HG03159 (cell line): ENCODE data around the gene CXXC5.

Source experiments
- ATAC-seq: cut with Tn5 transposase; IDR thresholded peaks from one replicate; pipeline ENCODE4 v1.9.1; 2021; ENCODE audit warnings: mild to moderate bottlenecking, moderate library complexity; ENCODE audit not compliant: unreplicated experiment

CXXC5 gene

DNA sequence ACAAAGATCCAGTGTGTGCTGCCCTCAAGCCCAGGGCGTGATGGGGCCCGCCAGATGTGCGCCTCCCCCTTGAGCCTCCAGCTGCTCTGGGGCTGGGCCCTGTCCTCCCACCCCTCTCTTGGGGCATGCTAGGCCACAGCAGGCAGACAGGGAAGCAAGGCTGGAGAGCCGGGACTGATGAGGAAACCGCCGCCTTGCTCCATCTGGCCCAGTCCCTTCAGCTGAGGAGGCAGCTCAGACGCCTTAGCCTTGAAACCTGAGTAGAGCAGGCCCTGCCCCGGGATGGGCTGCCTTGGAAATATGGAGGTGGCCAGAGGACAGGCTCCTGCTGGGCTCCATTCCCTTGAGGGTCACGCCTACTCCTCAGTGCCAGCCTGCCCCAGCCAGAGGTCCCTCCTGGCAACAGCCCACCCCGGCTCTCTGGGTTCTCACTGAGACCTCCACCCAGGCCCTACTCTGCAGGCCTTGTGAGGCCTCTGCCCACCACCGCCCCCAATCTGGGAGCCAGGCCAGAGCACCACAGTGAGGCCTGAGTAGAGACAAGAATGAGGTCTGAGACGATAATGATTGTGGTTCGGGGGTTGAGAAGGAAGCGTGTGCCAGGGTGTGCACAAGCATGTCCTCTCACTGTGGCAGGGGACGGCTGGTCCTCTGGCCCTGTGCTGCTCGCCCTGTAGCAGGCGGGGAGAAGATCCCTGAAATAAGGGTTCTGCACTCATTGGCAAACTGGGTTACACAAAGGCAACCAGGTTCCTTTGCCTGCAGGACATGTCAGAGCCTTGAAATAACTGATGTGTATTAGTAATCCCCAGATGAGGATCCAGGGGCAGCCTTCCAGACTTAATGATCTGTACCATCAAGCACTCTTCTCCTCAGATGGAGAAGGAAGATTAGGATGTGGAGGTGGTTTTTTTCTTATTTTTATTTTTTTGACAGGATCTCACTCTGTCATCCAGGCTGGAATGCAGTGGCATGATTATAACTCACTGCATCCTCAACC, 30.9 kb downstream of the CXXC5 start:
- ATAC-seq = no peak

DNA sequence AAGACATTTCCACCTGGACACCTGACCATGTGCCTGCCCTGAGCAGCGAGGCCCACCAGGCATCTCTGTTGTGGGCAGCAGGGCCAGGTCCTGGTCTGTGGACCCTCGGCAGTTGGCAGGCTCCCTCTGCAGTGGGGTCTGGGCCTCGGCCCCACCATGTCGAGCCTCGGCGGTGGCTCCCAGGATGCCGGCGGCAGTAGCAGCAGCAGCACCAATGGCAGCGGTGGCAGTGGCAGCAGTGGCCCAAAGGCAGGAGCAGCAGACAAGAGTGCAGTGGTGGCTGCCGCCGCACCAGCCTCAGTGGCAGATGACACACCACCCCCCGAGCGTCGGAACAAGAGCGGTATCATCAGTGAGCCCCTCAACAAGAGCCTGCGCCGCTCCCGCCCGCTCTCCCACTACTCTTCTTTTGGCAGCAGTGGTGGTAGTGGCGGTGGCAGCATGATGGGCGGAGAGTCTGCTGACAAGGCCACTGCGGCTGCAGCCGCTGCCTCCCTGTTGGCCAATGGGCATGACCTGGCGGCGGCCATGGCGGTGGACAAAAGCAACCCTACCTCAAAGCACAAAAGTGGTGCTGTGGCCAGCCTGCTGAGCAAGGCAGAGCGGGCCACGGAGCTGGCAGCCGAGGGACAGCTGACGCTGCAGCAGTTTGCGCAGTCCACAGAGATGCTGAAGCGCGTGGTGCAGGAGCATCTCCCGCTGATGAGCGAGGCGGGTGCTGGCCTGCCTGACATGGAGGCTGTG, 32.4 kb downstream of the CXXC5 start:
- ATAC-seq = no peak

DNA sequence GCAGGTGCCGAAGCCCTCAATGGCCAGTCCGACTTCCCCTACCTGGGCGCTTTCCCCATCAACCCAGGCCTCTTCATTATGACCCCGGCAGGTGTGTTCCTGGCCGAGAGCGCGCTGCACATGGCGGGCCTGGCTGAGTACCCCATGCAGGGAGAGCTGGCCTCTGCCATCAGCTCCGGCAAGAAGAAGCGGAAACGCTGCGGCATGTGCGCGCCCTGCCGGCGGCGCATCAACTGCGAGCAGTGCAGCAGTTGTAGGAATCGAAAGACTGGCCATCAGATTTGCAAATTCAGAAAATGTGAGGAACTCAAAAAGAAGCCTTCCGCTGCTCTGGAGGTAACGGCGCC, 32.9 kb downstream of the CXXC5 start:
- no peak for ATAC-seq

DNA sequence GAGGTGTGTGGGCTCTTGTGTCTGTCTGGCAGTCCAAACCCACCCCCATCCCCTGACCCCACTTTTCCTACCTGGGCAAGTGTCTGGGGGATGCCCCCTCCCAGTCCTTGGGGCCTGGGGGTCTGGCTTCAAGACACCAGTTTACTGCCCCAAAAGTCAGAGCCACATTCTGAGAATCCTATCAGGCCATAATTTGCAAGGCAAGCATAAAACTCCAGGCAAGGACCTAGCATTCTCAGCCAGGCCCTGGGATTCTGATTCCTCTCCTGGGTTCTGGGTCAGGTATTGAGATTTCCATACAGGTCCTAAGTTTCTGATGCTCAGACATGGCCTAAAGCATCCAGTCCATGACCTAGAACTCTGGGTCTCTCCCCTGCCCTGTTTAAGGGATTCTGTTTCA, 33.3 kb downstream of the CXXC5 start:
- ATAC-seq = no peak

DNA sequence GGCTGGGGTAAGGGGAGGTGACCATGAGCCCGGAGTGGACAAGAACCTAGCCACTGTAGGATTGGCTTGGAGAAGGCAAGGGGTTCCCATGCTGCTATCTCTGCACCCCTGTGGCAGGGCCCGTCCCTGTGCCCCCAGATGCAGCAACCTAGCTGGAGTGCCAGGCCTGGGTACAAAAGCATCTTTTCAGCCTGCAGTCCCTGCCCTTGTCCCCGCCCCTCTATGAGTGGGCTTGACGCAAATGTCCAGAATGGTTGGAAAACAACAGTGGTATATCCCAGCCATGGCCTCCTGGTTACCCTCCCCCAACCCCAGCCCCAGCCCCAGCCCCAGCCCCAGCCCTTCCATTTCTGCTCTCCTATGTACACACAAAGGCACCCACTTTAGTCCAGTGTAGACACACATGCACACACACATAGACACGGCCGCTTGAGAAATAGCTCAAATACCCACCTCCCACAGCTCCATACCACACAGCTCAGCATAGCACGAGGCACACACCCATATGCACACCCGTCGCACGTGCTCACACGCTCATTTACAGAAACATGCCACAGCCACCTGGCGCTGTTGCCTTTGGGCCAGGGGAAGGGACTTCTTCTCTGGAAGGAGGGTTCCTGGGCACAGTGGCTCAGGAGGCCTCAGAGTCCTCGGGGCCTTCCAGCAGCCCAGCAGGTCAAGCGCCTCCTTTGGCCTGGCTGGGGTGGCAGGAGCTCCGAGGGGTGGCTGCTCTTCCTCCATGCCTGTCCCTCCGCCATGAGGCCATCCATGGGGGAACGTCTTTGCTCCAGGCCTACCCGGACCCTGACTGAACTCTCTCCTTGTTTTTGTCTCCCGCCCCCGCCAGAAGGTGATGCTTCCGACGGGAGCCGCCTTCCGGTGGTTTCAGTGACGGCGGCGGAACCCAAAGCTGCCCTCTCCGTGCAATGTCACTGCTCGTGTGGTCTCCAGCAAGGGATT, 34.1 kb downstream of the CXXC5 start:
- ATAC-seq = no peak

DNA sequence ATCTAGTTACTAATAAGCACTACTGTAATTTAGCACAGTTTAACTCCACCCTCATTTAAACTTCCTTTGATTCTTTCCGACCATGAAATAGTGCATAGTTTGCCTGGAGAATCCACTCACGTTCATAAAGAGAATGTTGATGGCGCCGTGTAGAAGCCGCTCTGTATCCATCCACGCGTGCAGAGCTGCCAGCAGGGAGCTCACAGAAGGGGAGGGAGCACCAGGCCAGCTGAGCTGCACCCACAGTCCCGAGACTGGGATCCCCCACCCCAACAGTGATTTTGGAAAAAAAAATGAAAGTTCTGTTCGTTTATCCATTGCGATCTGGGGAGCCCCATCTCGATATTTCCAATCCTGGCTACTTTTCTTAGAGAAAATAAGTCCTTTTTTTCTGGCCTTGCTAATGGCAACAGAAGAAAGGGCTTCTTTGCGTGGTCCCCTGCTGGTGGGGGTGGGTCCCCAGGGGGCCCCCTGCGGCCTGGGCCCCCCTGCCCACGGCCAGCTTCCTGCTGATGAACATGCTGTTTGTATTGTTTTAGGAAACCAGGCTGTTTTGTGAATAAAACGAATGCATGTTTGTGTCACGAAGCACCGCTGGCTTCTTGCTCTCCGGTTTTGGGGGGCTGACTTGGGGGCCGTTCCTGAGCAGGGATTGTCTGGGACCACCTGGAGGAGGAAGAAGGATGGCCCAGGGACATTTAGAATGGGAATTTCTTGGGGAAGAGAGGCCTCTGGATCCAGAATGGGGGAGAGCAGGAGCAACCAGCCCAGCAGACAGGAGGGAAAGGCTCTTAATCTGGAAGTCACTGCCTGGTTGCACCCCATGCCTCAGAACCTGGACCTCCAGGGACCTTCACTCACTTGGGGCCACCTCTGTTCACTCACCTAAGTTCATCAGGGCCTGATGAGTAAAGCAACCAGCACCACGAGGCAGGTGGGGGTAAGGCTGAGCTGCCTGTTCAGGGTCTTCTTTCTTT, 35.4 kb downstream of the CXXC5 start:
- ATAC-seq = no peak

DNA sequence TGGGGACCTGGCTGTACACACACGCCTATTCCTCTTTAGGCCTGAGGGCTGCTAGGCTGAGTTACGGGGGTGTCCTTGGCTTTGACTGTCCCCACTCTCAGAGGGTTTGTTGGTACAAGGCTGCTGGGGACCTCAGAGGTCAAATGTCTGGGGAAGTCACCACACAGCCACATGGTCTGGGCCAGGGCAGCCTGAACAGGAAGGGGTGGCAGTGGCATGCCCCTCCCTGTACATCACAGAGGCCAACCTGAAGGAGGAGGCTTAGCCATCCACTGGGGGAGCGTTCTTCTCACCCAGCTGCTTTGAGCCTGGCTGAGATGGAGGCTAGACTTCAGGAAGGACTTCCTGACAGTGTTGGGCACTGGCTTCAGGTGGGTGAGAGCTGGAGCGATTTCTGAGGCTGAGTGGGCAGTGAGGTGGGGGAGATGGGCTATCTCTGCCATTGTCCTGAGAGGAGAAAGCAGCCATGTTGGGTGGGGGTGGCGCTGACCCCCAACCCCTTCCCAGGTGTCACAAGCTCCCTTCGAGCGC, 36.3 kb downstream of the CXXC5 start:
- no peak for ATAC-seq

DNA sequence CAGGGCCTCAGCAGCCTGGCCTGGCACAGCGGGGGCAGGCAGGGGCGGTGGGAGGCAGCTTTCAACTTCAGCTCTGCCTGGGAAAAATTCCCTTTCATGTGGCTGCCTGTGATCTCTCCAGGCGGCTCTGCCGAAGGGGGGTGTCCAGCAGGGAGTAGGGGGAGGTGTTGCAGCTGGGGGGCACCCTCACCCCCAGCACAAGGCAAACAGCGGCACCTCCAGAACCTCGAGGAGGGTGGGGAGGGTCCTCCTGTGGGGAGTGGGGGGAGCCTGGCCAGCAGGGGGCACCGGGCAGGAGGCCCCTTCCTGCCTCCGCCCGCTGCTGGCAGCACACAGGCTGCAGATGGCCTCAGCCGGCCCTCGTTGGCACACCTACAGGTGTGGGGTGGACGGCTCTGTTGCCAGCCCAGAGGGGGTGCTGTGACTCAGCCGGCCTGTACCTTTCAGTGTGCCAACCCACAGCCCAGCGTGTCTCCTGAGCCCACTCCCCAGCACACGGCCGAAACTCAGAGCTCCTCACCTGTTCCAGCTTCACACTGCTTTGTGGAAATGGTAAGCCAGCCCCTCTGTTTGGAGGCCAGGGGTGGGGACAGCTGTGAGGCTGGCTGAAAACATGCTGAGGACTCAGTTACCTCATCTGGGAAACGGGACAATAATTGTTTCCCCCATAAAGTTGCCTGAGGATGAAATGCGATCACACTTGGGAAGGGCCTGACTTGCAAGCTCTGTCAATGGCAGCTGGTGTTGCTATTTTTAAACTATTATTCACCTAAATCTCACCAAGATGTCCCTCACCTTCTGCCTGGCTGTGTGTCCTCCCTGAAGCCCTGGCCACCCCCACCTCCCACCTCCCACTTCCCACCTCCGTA, 37.0 kb downstream of the CXXC5 start:
- no peak for ATAC-seq

DNA sequence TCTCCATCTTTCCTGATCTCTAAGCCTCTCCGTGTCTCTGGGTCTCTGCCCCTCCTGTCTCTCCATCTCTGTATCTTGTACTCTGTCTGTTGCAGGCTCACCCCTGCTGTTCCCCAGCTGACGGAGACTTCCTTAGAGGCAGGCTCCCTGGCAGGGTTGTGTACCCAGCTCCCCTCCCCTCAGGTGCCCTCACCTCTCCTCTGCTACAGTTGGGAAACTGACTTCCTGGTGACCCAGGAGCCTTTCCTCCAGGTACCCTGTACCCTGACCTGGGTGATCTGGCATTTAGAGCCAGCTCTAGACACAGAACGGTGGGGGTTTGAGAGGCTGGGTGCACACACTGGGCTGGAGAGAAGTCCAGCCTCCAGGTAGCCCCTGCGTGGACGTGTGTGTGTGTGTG, 37.7 kb downstream of the CXXC5 start:
- no peak for ATAC-seq

DNA sequence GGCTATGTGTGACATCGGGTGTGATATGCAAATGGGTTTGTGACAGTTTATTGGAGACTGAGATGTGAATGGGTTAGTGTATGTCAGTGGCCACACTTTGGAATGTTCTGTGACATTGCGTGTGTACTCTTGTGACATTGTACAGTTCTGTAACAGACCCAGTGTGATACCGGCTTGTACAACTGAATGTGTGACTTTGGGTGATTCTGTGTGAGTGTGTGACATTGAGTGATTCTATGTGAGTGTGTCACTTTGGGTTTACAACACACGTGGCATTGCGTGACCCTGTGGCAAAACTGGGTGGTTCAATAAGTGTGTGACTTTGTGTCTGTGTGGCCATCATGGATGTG, 38.2 kb downstream of the CXXC5 start:
- no peak for ATAC-seq

DNA sequence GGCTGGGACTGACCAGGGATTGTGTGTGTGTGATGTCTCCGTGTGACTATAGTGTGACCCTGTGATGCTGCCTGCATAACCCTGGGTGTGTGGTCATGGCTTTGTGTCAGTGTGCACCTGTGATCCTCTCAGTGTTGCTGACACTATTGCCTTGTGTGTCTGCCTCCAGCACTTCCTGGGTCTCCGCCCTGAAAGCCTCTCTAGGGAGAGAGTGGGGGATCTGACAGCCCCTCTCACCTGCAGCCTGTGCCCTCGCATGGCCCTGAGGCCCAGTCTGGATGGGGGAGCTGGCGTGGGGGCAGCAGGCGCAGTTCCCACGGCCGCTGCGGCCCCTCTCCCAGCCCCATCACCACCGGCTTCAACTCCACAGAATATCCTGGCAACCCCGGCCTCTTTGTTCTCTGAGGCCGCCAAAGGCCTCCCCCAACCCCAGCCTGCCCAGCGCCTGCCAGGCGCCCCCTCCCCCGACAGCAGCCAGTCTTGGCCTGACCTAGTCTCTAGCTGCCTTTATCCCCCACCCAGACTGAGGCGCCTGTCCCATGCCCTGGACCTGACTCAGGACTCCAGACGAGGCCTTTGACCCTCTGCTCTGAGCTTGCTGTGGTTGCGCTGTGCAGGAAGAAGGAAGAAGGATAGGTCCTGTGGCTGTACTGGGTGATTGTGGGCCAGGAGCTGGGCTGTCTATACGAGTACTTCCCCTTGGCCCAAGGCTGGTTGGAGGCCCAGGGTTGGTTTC, 38.7 kb downstream of the CXXC5 start:
- no peak for ATAC-seq

DNA sequence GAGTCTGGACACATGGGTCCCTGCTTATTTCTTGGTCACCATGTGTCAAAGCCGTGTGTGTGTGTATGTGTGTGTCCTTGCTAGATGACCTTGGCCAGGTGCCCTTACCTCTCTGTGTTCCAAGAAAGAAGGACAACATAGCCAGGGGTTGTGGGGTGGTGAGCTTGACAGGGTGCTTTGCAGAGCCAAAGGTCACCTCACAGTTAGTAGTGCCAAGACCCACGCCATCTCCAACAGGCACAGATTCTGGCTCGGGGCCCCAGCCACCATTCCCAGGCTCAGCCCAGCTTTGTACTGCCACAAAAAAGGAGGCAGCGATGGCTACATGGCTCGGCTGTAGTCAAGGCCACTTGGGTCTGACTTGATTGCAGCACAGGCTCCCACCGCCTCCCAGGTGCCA, 39.5 kb downstream of the CXXC5 start:
- no peak for ATAC-seq

DNA sequence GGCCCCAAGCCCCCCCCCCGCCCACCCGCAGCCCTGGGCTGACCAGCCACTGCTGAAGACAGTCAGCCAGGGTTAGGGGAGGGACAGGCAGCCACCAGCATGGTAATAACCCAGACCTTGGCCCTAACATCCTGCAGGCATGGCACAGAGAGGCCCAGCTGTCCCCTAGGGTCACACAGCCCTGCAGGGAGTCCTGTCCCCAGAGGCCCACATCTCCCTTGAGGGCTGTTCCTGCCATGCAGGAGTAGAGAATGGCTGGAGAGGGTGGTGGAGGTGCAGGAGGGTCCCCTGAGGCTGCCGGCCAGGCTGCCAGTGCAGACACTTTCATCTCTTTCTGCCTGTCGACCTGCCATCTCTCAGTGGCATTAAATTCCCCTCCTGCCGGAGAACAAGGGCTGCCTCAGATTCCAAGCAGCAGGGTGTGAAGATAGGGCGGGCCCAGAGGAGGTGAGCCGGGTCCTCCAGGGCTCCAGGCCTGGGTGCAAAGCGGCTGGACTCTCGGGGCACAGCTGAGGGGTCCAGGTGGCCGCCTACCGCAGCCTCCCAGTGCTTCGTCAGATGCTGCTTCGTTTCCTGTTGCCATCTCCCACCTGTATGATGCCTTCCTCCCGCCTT, 40.0 kb downstream of the CXXC5 start:
- ATAC-seq = no peak

DNA sequence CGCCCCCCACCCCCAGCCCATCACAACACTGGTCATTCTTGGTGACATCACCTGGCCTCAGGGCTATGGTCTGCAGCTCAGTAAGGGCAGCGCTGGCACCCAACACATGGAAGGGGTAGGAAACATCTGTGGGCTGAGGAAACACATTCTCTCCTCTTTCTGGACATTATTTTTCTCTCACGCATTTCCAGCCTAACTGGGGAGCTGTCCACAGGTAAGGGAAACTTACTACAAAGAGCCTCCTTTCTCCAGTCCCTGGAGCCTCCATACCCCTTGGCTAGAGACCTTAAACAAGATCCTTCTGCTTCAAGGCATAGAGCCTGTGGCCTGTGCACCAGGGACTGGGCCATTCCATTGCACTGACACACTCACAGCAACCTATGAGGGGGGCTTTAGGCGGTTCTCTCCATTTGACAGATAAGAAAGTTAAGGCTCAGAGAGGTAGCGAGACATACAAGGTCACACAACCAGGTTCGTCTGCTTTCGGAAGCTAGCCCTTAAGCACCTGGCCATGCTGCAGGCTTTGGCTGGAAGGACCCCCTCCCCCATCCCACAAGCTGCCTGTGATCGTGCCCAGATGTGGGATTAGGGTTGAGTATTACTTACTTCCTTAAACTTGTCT, 40.7 kb downstream of the CXXC5 start:
- no peak for ATAC-seq

DNA sequence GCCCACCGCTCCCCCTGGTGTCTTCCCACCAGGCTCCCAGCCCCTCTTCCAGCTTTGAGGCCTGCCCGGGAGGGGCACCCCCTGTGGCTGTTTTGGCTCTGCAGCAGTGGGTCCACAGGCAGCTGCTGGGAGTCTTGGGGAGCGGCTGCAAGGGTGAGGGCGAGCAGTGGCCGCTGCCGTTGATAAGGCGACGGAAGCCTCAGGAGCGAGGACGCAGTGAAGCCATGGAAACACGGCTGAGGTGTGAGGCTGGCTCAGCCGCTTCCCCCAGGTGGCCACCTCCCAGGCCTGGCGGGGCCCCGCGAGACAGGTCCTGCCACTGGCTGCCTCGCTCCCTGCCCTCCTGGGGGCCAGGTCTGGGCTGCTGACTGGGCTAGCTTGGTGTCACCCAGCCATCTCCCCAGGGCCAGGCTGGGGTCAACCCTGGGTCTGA, 41.5 kb downstream of the CXXC5 start:
- no peak for ATAC-seq

DNA sequence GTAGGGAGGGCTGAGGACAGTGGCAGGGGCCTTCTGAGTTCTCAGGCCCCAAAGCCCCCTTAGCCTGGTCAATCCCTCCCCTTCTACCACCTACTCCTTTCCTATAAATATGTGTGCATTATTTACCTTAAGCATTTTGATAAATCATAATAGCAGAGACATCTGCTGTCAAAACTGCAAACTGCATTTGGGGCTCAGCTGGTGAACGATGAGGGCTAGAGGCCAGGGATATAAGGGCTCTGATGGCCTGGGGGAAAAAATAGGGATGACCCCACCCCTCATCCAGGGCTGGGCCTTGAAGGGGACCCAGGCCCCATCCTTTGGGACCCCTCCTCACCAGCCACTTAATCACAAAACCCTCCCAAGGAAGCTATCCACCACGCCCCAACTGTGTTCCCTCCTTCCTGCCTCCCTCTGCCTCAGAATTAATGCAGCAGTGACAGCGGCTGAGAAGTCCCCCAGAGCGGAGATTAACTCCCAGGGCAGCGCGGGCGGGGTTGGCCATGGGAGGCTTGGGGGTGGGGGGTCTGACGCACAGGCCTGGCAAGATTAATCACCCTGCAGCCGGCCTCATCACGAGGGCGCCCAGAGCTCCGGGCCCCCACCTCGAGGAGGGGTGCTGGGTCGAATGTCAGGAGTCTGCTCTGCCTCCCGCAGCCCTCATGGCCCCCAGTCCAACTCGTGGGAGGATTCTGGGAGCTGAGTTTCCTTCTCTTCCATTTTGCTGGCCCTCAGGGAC, 42.1 kb downstream of the CXXC5 start:
- ATAC-seq = no peak
